Astrocyte of the cerebellum (primary cell): Measurements from ENCODE around the gene ULK4.
"Not testable (repeated sequence)": the region's sequence is repeated elsewhere in the genome, so short reads cannot be mapped to it uniquely, and the experiment has no call there.

Experiments
- DNase-seq: peaks from one replicate; pipeline ENCODE4 v3.0.0-alpha.2; 2011; ENCODE audit warnings: low read depth
- H3K4me3 ChIP-seq: 2 replicates; pipeline ENCODE4 v1.5.1; 2011; ENCODE audit warnings: mild to moderate bottlenecking, low read depth, low read length, moderate library complexity
- in situ Hi-C: cut with HindIII; loops from 2 replicates; pipeline ENCODE4 v1.10.0; 2017; ENCODE audit warnings: low sequenced_read_pairs
- TF ChIP-seq, protein P1 (sequence below): IDR thresholded peaks from 2 replicates; pipeline ENCODE4 v1.5.1; 2012; ENCODE audit warnings: low read length, low read depth, moderate library complexity, mild to moderate bottlenecking; ENCODE audit errors: missing control alignments

Gene ULK4

DNA sequence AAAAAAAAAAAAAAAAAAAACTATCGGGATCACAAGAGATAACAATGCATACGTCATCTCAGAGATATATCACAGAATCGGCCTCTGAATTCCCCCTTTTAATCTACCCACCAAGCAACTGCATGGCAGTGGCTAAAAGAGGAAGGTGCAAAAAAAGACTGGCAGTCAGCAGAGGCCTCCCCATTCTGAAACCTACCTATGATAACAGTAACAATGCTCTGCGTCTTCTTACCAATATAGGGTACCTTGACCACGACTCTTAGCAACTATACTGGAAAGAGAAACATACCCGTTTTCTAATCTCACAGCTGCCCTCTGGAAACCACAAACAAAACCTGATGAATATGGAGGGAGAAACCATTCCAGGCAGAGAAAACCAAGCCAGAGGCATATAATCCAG is 106.9 kb downstream of the ULK4 start:
- TF ChIP-seq, protein P1, sequence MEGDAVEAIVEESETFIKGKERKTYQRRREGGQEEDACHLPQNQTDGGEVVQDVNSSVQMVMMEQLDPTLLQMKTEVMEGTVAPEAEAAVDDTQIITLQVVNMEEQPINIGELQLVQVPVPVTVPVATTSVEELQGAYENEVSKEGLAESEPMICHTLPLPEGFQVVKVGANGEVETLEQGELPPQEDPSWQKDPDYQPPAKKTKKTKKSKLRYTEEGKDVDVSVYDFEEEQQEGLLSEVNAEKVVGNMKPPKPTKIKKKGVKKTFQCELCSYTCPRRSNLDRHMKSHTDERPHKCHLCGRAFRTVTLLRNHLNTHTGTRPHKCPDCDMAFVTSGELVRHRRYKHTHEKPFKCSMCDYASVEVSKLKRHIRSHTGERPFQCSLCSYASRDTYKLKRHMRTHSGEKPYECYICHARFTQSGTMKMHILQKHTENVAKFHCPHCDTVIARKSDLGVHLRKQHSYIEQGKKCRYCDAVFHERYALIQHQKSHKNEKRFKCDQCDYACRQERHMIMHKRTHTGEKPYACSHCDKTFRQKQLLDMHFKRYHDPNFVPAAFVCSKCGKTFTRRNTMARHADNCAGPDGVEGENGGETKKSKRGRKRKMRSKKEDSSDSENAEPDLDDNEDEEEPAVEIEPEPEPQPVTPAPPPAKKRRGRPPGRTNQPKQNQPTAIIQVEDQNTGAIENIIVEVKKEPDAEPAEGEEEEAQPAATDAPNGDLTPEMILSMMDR: no peak
- no peak for DNase-seq
- no peak overlapping the region for H3K4me3 ChIP-seq
- in situ Hi-C loops: no loop called here

DNA sequence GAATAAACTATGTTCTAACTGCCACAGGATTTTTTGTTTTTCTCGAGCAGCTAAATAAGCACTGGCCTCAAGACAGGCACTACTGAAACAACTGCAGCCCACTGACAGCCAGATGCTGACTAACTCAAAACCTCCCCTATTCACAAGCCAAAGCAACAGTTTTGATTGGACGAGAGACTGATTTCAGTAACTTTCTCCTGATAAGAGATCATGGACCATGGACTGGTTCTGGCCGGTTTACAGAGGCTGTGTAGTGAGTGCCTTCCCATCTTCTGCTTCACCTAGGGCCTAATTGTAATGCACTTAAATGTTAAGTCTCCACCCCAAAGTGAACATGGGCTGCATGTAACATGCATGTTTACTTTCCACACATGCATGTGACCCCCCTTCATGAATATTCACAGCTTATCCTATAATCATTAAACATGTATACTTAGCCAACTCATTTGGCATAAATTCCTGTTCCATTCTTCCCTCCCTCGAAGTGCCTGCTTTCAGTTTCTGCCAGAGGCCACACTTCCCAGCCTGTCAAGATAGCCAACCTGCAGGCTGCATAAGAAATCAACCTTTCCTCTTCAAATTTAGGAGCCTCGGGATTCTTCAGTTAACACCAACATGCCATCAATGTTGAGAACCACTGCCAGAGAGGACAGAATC is 108.2 kb downstream of the ULK4 start:
- in situ Hi-C loops: no loop called here
- no peak for DNase-seq
- no peak overlapping the region for H3K4me3 ChIP-seq
- TF ChIP-seq, protein P1: no peak

DNA sequence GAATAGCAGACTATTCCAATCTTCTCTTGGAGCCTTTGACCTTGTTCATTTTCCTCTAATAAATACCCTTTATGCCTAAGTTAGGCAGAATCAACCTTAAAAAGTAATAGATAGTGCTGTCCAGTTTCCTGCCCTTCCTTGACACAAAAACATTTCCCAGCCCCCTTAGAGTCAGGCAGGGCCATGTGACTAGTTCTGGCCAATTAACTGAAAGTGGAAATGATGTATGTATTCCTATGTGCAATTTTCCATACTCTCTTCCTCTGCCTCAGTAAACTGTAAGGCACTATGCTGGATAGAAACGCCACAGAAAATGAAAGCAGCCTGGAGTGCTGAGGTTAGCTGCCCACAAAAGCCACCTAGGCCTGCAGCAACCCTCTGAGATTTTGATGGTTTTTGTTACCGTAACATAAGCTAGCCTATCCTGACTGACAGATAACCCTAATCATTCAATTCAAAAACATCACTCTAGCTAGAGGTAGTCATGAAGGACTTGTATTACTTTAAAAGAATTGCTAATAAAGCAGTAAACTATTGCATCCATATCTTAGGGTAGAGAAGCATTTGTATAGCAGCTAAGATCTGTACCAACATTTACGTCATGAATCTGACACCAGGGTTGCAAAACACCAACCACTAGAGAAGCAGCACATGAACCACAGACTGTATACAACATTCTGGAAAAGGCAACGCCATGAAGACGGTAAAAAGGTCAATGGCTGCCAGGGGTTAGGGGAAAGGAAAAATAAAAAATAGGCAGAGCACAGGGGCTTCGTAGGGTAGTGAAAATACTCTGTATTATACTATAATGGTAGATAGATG is 112.9 kb downstream of the ULK4 start:
- H3K4me3 ChIP-seq: no peak overlapping the region
- TF ChIP-seq, protein P1: no peak
- in situ Hi-C loops: no loop called here
- DNase-seq: no peak

DNA sequence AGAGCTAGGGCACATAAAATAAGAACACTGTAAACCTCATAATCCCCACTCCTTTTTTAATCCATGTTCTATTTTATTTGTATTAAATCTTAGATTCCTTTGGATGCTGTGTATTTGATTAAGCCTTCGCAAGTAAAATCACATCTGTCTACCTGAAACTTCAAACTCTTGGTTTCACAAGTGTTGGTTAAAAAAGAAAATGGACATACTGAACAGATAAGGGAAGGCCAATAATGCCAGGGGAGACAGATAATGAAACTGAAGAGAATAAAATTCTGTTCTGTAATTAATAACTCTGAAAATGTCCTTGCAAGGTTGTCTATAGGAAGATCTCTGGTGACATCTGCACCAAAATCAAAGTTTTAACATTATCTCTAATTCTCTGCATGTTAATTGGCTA is 114.2 kb downstream of the ULK4 start:
- TF ChIP-seq, protein P1: no peak
- no peak overlapping the region for H3K4me3 ChIP-seq
- DNase-seq: no peak
- in situ Hi-C loops: no loop called here

DNA sequence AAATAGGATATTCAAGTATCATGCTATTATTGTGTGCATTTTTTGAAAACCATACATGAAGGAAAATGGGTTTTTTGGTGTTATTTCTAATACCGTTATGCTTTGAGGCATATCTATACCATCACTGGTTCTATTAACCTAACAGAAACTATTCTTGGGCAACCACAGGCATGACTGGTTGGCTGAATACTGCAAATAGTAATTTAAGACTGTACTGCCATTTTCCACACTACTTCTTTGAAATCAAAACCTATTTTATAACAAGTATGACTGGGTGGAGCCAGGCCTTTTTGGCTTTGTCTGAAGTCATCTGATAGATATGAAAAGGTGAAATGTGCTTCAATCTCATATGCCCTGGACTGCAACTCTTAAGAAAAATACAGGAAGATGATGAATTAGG is 115.1 kb downstream of the ULK4 start:
- TF ChIP-seq, protein P1: no peak
- no peak for DNase-seq
- in situ Hi-C loops: no loop called here
- H3K4me3 ChIP-seq: no peak overlapping the region

DNA sequence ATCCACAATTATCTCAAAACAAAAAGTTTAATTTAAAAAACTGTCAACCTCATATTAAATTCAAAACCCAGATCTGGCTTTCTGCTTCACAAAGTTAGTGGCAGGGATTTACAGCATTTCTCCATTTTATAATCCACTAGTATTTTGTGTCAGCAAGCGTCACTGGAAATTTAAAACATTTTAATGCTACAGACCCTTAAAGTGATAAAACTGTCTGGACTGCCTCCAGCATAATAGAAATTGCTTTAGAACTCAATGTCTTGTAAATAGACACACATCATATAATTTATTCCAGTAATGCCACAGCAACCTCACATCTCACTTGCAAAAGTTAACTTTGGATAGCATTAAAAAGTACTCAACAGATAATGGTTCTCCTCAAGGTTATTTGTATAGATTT is 116.1 kb downstream of the ULK4 start:
- DNase-seq: no peak
- TF ChIP-seq, protein P1: no peak
- in situ Hi-C loops: no loop called here
- no peak overlapping the region for H3K4me3 ChIP-seq

DNA sequence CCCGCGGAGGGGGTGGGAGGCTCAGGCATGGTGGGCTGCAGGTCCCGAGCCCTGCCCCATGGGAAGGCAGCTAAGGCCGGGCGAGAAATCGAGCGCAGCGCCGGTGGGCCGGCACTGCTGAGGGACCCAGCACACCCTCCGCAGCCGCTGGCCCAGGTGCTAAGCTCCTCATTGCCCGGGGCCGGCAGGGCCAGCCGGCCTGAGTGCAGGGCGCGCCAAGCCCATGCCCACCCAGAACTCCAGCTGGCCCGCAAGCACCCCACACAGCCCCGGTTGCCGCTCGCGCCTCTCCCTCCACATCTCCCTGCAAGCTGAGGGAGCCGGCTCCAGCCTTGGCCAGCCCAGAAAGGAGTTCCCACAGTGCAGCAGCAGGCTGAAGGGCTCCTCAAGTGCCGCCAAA is 117.6 kb downstream of the ULK4 start:
- in situ Hi-C loops, DNase-seq, H3K4me3 ChIP-seq: not testable (repeated sequence)

DNA sequence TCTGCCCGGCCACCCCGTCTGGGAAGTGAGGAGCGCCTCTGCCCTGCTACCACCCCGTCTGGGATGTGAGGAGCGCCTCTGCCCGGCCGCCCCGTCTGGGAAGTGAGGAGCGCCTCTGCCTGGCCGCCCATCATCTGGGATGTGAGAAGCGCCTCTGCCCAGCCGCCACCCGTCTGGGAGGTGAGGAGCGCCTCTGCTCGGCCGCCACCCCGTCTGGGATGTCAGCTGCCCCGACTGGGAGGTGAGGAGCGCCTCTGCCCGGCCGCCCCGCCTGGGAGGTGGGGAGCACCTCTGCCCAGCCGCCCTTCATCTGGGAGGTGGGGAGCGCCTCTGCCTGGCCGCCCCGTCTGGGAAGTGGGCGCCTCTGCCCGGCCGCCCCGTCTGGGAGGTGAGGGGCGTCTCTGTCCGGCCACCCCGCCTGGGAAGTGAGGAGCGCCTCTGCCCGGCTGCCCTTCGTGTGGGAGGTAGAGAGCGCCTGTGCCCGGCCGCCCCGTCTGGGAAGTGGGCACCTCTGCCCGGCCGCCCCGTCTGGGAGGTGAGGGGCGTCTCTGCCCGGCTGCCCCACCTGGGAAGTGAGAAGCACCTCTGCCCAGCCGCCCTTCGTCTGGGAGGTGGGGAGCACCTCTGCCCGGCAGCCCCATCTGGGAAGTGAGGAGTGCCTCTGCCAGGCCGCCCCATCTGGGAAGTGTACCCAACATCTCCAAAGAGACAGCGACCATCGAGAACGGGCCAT is 120.8 kb downstream of the ULK4 start:
- in situ Hi-C loops, H3K4me3 ChIP-seq, DNase-seq: not testable (repeated sequence)
